ENCODE data around the gene LIPM. TPM values are rescaled to one million over a fixed set of nuclear protein-coding genes. Genes with fewer than 3 reads are reported as not detected.

Gene LIPM
- total RNA-seq, 4 donors from 2014 or later, result not detected

DNA sequence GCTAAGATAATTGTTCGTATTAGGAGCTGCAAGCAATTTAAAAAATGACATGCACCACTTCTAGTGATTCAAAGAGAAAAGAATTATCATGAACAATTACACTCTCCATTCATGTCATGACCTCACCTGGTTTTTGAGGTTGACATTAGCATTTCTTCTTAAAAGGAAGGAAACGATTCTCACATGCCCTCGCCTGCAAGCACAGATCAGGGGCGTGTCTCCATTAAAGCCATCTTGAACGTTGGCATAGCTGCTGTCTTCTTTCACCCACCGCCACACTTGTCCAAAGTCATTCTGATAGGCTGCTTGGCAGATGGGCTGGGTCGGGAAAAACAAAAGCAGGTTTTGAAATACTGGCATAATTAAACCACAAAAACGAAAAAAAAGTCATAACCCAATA lies 29.2 kb downstream of the LIPM start:
- H3K27ac ChIP-seq, result no peak overlapping the region
- ATAC-seq, result no peak
- no peaks in the 10 kb centered on the region for H3K27me3 ChIP-seq
- no peaks in the 10 kb centered on the region for H3K4me1 ChIP-seq
- H3K4me3 ChIP-seq, result no peak overlapping the region
- TF ChIP-seq POLR2A (IDR thresholded peaks at IDR 0.05) (no peak), POLR2AphosphoS5 (IDR thresholded peaks at IDR 0.05) (no peak), EP300 (IDR thresholded peaks at IDR 0.05) (no peak)
- TF ChIP-seq, protein P1, sequence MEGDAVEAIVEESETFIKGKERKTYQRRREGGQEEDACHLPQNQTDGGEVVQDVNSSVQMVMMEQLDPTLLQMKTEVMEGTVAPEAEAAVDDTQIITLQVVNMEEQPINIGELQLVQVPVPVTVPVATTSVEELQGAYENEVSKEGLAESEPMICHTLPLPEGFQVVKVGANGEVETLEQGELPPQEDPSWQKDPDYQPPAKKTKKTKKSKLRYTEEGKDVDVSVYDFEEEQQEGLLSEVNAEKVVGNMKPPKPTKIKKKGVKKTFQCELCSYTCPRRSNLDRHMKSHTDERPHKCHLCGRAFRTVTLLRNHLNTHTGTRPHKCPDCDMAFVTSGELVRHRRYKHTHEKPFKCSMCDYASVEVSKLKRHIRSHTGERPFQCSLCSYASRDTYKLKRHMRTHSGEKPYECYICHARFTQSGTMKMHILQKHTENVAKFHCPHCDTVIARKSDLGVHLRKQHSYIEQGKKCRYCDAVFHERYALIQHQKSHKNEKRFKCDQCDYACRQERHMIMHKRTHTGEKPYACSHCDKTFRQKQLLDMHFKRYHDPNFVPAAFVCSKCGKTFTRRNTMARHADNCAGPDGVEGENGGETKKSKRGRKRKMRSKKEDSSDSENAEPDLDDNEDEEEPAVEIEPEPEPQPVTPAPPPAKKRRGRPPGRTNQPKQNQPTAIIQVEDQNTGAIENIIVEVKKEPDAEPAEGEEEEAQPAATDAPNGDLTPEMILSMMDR (IDR thresholded peaks at IDR 0.05), result no peak
- H3K36me3 ChIP-seq, result no peaks in the 10 kb centered on the region
- WGBS, 2 donors (ENCODE audit: low coverage in 1 of 2), result 69 to 89% methylated on average over 6 to 7 of the region's 8 CpGs
- no peaks in the 10 kb centered on the region for H3K9me3 ChIP-seq

DNA sequence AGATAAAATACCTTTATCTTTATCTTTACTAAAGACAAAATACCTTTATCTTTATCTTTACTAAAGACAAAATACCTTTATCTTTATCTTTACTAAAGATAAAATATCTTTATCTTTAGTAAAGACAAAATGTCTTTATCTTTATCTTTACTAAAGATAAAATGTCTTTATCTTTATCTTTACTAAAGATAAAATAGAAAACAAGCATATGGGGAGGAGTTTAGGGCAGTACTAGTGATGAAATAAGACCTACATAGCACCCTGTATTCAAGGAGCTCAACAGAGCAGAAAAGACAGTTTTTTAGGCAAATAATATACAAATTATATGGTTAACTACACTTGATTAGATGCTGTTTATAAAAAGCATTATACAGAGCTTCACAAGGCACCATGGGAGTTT lies 29.8 kb downstream of the LIPM start:
- Histone ChIP-seq H3K4me3 (no peak overlapping the region), H3K27me3 (no peaks in the 10 kb centered on the region), H3K36me3 (no peaks in the 10 kb centered on the region), H3K4me1 (no peaks in the 10 kb centered on the region), H3K27ac (no peak overlapping the region), H3K9me3 (no peaks in the 10 kb centered on the region)
- TF ChIP-seq, protein P1 (IDR thresholded peaks at IDR 0.05), result no peak
- no peak for ATAC-seq

DNA sequence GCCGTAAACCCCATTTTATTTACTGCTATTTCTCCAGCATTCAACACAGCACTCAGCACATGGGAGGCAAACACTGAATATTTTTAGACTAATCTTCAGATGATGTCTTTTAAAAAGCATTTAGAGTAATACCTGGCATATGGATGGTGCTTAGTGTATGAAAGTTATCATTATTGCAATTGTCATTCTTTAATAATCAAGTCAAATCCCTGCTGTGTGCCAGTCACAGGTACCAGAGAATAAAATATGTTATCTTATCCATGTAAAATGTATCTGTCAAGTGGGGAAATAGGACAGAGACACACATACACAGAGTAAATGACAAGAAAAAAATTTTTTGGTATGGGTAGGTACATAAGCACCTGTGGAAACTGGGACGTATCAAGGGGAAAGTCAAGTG lies 30.6 kb downstream of the LIPM start:
- Histone ChIP-seq H3K36me3 (no peaks in the 10 kb centered on the region), H3K9me3 (no peaks in the 10 kb centered on the region), H3K27me3 (no peaks in the 10 kb centered on the region), H3K4me1 (no peaks in the 10 kb centered on the region), H3K27ac (no peak overlapping the region), H3K4me3 (no peak overlapping the region)
- WGBS, 2 donors (ENCODE audit: low coverage in 1 of 2), result 75 to 88% methylated on average over 2 of the region's 2 CpGs
- TF ChIP-seq, protein P1 (IDR thresholded peaks at IDR 0.05), result no peak
- TF ChIP-seq EP300 (IDR thresholded peaks at IDR 0.05), result no peak
- TF ChIP-seq POLR2AphosphoS5 (IDR thresholded peaks at IDR 0.05), result no peak
- TF ChIP-seq POLR2A (IDR thresholded peaks at IDR 0.05), result no peak
- ATAC-seq, result no peak

DNA sequence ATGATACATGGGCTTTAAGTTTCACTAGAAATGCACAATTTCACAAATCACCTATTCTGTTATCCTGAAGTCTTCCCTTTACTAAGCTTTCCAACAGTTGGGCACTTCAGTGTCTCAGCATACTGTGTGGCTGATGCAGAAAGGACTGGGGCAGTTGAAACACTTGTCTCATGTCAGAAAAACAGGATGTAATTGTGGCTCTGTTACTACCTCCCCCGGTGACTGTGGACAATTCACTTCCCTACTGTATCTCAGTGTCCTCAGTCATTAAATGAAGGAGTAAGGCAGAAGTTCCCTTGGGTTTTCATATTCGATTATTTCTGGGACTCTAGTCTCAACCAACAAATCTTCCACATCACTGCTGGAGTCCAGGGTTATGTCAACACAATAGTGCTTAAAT lies 31.2 kb downstream of the LIPM start:
- WGBS, 2 donors (ENCODE audit: low coverage in 1 of 2), result 55 to 57% methylated on average over 2 of the region's 2 CpGs
- no peak overlapping the region for H3K4me3 ChIP-seq
- H3K4me1 ChIP-seq, result no peaks in the 10 kb centered on the region
- H3K36me3 ChIP-seq, result no peaks in the 10 kb centered on the region
- no peaks in the 10 kb centered on the region for H3K9me3 ChIP-seq
- H3K27ac ChIP-seq, result no peak overlapping the region
- TF ChIP-seq EP300 (IDR thresholded peaks at IDR 0.05) (no peak), POLR2A (IDR thresholded peaks at IDR 0.05) (no peak), POLR2AphosphoS5 (IDR thresholded peaks at IDR 0.05) (no peak)
- TF ChIP-seq, protein P1 (IDR thresholded peaks at IDR 0.05), result no peak
- no peaks in the 10 kb centered on the region for H3K27me3 ChIP-seq
- no peak for ATAC-seq

DNA sequence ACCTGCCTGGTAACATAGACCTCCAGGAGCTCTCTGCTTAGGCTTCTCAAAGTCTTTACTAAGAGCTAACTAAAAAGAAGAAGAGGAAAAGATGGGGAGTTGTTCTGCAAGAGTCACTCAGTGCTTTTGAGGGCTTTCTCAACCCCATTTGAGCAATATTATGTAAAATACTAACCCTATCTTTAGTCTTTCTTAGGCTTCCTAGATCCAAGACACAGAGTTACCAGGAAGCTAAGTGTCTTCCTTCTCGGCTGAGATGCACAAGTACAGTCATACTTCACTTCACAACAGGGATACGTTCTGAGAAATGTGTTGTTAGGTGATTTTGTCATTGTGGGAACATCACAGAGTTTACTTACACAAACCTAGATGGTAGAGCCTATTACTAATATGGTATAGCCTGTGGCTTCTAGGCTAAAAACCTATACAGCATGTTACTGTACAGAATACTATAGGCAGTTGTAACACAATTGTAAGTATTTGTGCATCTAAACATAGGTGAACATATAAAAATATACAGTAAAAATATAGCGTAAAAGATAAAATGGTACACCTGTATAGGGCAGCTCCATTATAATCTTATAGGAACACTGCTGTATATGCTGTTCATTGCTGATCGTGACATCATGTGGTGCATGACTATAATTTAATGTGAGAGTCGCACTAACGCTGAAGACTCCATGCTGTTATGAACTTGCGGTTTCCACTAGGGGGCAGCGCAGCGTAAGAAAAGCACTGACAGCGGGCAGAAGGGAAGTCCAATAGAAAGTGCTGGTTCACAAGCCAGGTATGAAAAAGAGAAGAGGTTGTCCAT lies 32.8 kb downstream of the LIPM start:
- TF ChIP-seq, protein P1 (IDR thresholded peaks at IDR 0.05), result peak; percentile 76 to 93 (median 85)
- TF ChIP-seq POLR2A (IDR thresholded peaks at IDR 0.05) (no peak), POLR2AphosphoS5 (IDR thresholded peaks at IDR 0.05) (peak; percentile 36)
- Histone ChIP-seq H3K9me3 (no peaks in the 10 kb centered on the region), H3K27ac (no peak overlapping the region), H3K36me3 (no peaks in the 10 kb centered on the region), H3K4me3 (no peak overlapping the region), H3K27me3 (no peaks in the 10 kb centered on the region), H3K4me1 (no peaks in the 10 kb centered on the region)
- peak; percentile 87 for ATAC-seq
- 11 to 15% methylated on average over 9 to 10 of the region's 10 CpGs for WGBS, 2 donors (ENCODE audit: low coverage in 1 of 2)
